ENCODE results near the gene VPS13C. TPM values are rescaled to one million over a fixed set of nuclear protein-coding genes. Genes with fewer than 3 reads are reported as not detected.

Gene VPS13C
- total RNA-seq, 4 donors from 2014 or later: 97.7 to 151 (median 121) TPM

GRCh38 chr15:61983081-61983480 is 77.2 kb downstream of the VPS13C start:
- H3K4me1 ChIP-seq: no peaks in the 10 kb centered on the region
- no peak overlapping the region for H3K27ac ChIP-seq
- no peak overlapping the region for H3K4me3 ChIP-seq
- TF ChIP-seq CTCF (IDR thresholded peaks at IDR 0.05): no peak
- no peak for TF ChIP-seq POLR2A (IDR thresholded peaks at IDR 0.05)
- TF ChIP-seq EP300 (IDR thresholded peaks at IDR 0.05): no peak
- no peaks in the 10 kb centered on the region for H3K9me3 ChIP-seq
- WGBS, 2 donors: 93% methylated on average over 3 of the region's 3 CpGs
- H3K36me3 ChIP-seq: peaks cover 0 to 66% (median 0%) of the 10 kb centered on the region in 3 donors
- DNase-seq (ENCODE audit: low spot score in 2 of 2): no peak
- no peaks in the 10 kb centered on the region for H3K27me3 ChIP-seq

- no peaks in the 10 kb centered on the region for H3K4me1 ChIP-seq
- no peaks in the 10 kb centered on the region for H3K27me3 ChIP-seq
- no peak overlapping the region for H3K4me3 ChIP-seq
- H3K36me3 ChIP-seq: peaks cover 0 to 57% (median 0%) of the 10 kb centered on the region in 3 donors
- TF ChIP-seq CTCF (IDR thresholded peaks at IDR 0.05) (no peak), EP300 (IDR thresholded peaks at IDR 0.05) (no peak), POLR2A (IDR thresholded peaks at IDR 0.05) (no peak)
- 62 to 95% methylated on average over 3 of the region's 3 CpGs for WGBS, 2 donors
- no peak for DNase-seq (ENCODE audit: low spot score in 2 of 2)
- H3K27ac ChIP-seq: no peak overlapping the region
- H3K9me3 ChIP-seq: no peaks in the 10 kb centered on the region
These were observed 82.0 kb downstream of the VPS13C start for GRCh38 chr15:61978225-61978624.

GRCh38 chr15:61974759-61975158 is 85.5 kb downstream of the VPS13C start:
- H3K27me3 ChIP-seq: no peaks in the 10 kb centered on the region
- no peak overlapping the region for H3K27ac ChIP-seq
- no peak for DNase-seq (ENCODE audit: low spot score in 2 of 2)
- no peak overlapping the region for H3K4me3 ChIP-seq
- H3K9me3 ChIP-seq: no peaks in the 10 kb centered on the region
- TF ChIP-seq POLR2A (IDR thresholded peaks at IDR 0.05) (no peak), EP300 (IDR thresholded peaks at IDR 0.05) (no peak), CTCF (IDR thresholded peaks at IDR 0.05) (no peak)
- WGBS, 2 donors: 52 to 60% methylated on average over 1 of the region's 1 CpG
- no peaks in the 10 kb centered on the region for H3K4me1 ChIP-seq
- peaks cover 0 to 60% (median 0%) of the 10 kb centered on the region in 3 donors for H3K36me3 ChIP-seq

- Histone ChIP-seq H3K4me3 (no peak overlapping the region), H3K4me1 (no peaks in the 10 kb centered on the region), H3K27ac (no peak overlapping the region), H3K9me3 (no peaks in the 10 kb centered on the region), H3K27me3 (no peaks in the 10 kb centered on the region), H3K36me3 (peaks cover 0 to 58% (median 0%) of the 10 kb centered on the region in 3 donors)
- DNase-seq (ENCODE audit: low spot score in 2 of 2): no peak
- TF ChIP-seq POLR2A (IDR thresholded peaks at IDR 0.05) (no peak), CTCF (IDR thresholded peaks at IDR 0.05) (no peak), EP300 (IDR thresholded peaks at IDR 0.05) (no peak)
- 56 to 58% methylated on average over 1 of the region's 1 CpG for WGBS, 2 donors
These were observed 86.1 kb downstream of the VPS13C start for GRCh38 chr15:61974118-61974517.

- DNase-seq (ENCODE audit: low spot score in 2 of 2): no peak
- TF ChIP-seq EP300 (IDR thresholded peaks at IDR 0.05) (no peak), POLR2A (IDR thresholded peaks at IDR 0.05) (no peak), CTCF (IDR thresholded peaks at IDR 0.05) (no peak)
- H3K27me3 ChIP-seq: no peaks in the 10 kb centered on the region
- H3K9me3 ChIP-seq: no peaks in the 10 kb centered on the region
- H3K36me3 ChIP-seq: peaks cover 0 to 79% (median 4%) of the 10 kb centered on the region in 3 donors
- no peaks in the 10 kb centered on the region for H3K4me1 ChIP-seq
- no peak overlapping the region for H3K27ac ChIP-seq
- WGBS, 2 donors: 78 to 82% methylated on average over 2 of the region's 2 CpGs
- no peak overlapping the region for H3K4me3 ChIP-seq
These were observed 108.3 kb downstream of the VPS13C start for GRCh38 chr15:61951949-61952348.

Data from tibial nerve (tissue), 4 donors.